Bone marrow (tissue), 2 donors: Measurements from ENCODE around the gene MAMDC4.
"Not testable (repeated sequence)": the region's sequence is repeated elsewhere in the genome, so short reads cannot be mapped to it uniquely, and the experiment has no call there.

ENCODE experiments used
- DNase-seq, 2 donors: peaks; one replicate each; lab custom pipeline; 2025; lab: John Stamatoyannopoulos, UW

Gene MAMDC4

GRCh38 chr9:136839229-136840139, 12.7 kb upstream of the MAMDC4 start:
- no peak for DNase-seq

GRCh38 chr9:136840140-136840876, 11.8 kb upstream of the MAMDC4 start:
- no peak for DNase-seq

GRCh38 chr9:136840877-136841645, 11.1 kb upstream of the MAMDC4 start:
- DNase-seq = no peak

GRCh38 chr9:136841646-136842379, 10.3 kb upstream of the MAMDC4 start:
- not testable (repeated sequence) for DNase-seq

- peak; percentile 59 to 86 for DNase-seq
Measured at GRCh38 chr9:136842380-136842948, 9.7 kb upstream of the MAMDC4 start, which contains the start of gene AJM1. TSS of gene AJM1 (plus strand) at chr9:136842478. CDS start at chr9:136844415, 1,937 bp downstream.

- not testable (repeated sequence) for DNase-seq
Measured at GRCh38 chr9:136843159-136843800, 8.9 kb upstream of the MAMDC4 start.

GRCh38 chr9:136843801-136844740, 8.1 kb upstream of the MAMDC4 start:
- peak in 1 of 2 donors; percentile 8 for DNase-seq

- DNase-seq = no peak
Measured at GRCh38 chr9:136844761-136845464, 7.2 kb upstream of the MAMDC4 start.

- no peak for DNase-seq
Measured at GRCh38 chr9:136845465-136846260, 6.5 kb upstream of the MAMDC4 start.

GRCh38 chr9:136846376-136847087, 5.6 kb upstream of the MAMDC4 start:
- DNase-seq = no peak

- no peak for DNase-seq
Measured at GRCh38 chr9:136847088-136847825, 4.9 kb upstream of the MAMDC4 start.

- DNase-seq = peak in 1 of 2 donors; percentile 42
Measured at GRCh38 chr9:136847826-136848392, 4.2 kb upstream of the MAMDC4 start.

- peak in 1 of 2 donors; percentile 66 for DNase-seq
Measured at GRCh38 chr9:136848393-136849037, 3.6 kb upstream of the MAMDC4 start.

- peak; percentile 96 to 97 for DNase-seq
Measured at GRCh38 chr9:136849038-136849959, 2.8 kb upstream of the MAMDC4 start, which contains the start of gene PHPT1. TSS of gene PHPT1 (plus strand) at chr9:136849409. CDS start at chr9:136849431, 22 bp downstream.
